Tibial nerve (tissue), 4 donors: ENCODE results near the gene NPB. TPM values are rescaled to one million over a fixed set of nuclear protein-coding genes. Genes with fewer than 3 reads are reported as not detected.

ENCODE experiments used
- DNase-seq, 2 donors: peaks; one replicate each; pipeline ENCODE4 v3.0.0-alpha.2; 2019; ENCODE audit warnings: low spot score in 2 of 2
- H3K27ac ChIP-seq, 4 donors: fragments of 200-600 bp; sonication (generic) in 3 of 4; one replicate each; pipeline ENCODE4 v1.5.1; 2017 to 2019; ENCODE audit warnings: mild to moderate bottlenecking in 1 of 4
- H3K27me3 ChIP-seq, 2 donors: fragments of 200-600 bp; sonication (generic) in 1 of 2; one replicate each; pipeline versions ENCODE4 v1.5.1 to v1.6.0; 2017 to 2019
- H3K36me3 ChIP-seq, 3 donors: fragments of 200-600 bp; sonication (generic); one replicate each; pipeline ENCODE4 v1.5.1; 2018 to 2019
- H3K4me1 ChIP-seq, 4 donors: fragments of 200-600 bp; sonication (generic) in 3 of 4; one replicate each; pipeline ENCODE4 v1.5.1; 2017 to 2019
- H3K4me3 ChIP-seq, 4 donors: fragments of 200-600 bp; sonication (generic) in 3 of 4; one replicate each; pipeline ENCODE4 v1.5.1; 2017 to 2019; ENCODE audit warnings: mild to moderate bottlenecking in 1 of 4, moderate library complexity in 1 of 4
- H3K9me3 ChIP-seq, 4 donors: fragments of 200-600 bp; sonication (generic) in 3 of 4; one replicate each; pipeline ENCODE4 v1.5.1; 2017 to 2019
- CTCF ChIP-seq, 5 experiments: fragments of 200-600 bp in 3 of 5; fragments of 450-650 bp in 2 of 5; sonication (generic) in 3 of 5; IDR thresholded peaks; one replicate each; pipeline ENCODE4 v1.5.1; 2016 to 2019; ENCODE audit warnings: antibody characterized with exemption in 5 of 5, mild to moderate bottlenecking in 3 of 5, moderate library complexity in 2 of 5
- EP300 ChIP-seq, 2 donors: sonication (generic); formaldehyde crosslinking; IDR thresholded peaks; one replicate each; pipeline ENCODE4 v1.6.1; 2017; ENCODE audit warnings: antibody characterized with exemption in 2 of 2, mild to moderate bottlenecking in 1 of 2
- POLR2A ChIP-seq, 2 donors: fragments of 450-650 bp; IDR thresholded peaks; one replicate each; pipeline ENCODE4 v1.6.1; 2017; ENCODE audit warnings: antibody characterized with exemption in 2 of 2, mild to moderate bottlenecking in 2 of 2, moderate library complexity in 2 of 2
- WGBS, 2 donors: methylation state at CpG; one replicate each; pipeline ENCODE4 v1.1.5; 2018; 5-methylcytosine and 5-hydroxymethylcytosine counted together
- total RNA-seq, 4 donors: library from RNA; depleted of rRNA; stranded (reverse); fragments of >200 nt; gene quantifications; one replicate each; pipeline ENCODE4 v1.1.0, GENCODE V29; 2016

NPB gene
- total RNA-seq, 4 donors from 2014 or later, result 4.2 to 8.7 (median 5.4) TPM; not detected in 1

GRCh38 chr17:81884520-81884919 is 17.5 kb upstream of the NPB start:
- H3K36me3 ChIP-seq, result peaks cover under 1 to 92% (median 8%) of the 10 kb centered on the region in 3 donors
- DNase-seq, result no peak

GRCh38 chr17:81884968-81885367 is 17.1 kb upstream of the NPB start:
- Histone ChIP-seq H3K4me1 (peaks cover 0 to 11% (median 3%) of the 10 kb centered on the region in 4 donors), H3K36me3 (peaks cover 4 to 91% (median 8%) of the 10 kb centered on the region in 3 donors), H3K9me3 (no peaks in the 10 kb centered on the region), H3K27me3 (no peaks in the 10 kb centered on the region), H3K4me3 (no peak overlapping the region), H3K27ac (no peak overlapping the region)
- no peak for DNase-seq
- TF ChIP-seq EP300 (IDR thresholded peaks at IDR 0.05) (no peak), POLR2A (IDR thresholded peaks at IDR 0.05) (no peak), CTCF (IDR thresholded peaks at IDR 0.05) (no peak)
- 92 to 95% methylated on average over 5 of the region's 5 CpGs for WGBS, 2 donors

More at GRCh38 chr17:81884520-81884919, 17.5 kb upstream of the NPB start:
- H3K27ac ChIP-seq, result no peak overlapping the region
- no peaks in the 10 kb centered on the region for H3K9me3 ChIP-seq
- no peak overlapping the region for H3K4me3 ChIP-seq
- WGBS, 2 donors, result 70 to 75% methylated on average over 10 to 11 of the region's 11 CpGs
- TF ChIP-seq POLR2A (IDR thresholded peaks at IDR 0.05), result no peak
- H3K27me3 ChIP-seq, result no peaks in the 10 kb centered on the region
- peaks cover 0 to 6% (median 0%) of the 10 kb centered on the region in 4 donors for H3K4me1 ChIP-seq

GRCh38 chr17:81885454-81885853 is 16.6 kb upstream of the NPB start:
- H3K4me1 ChIP-seq, result peaks cover 0 to 16% (median 8%) of the 10 kb centered on the region in 4 donors
- H3K9me3 ChIP-seq, result no peaks in the 10 kb centered on the region
- TF ChIP-seq CTCF (IDR thresholded peaks at IDR 0.05), result no peak
- no peak for TF ChIP-seq EP300 (IDR thresholded peaks at IDR 0.05)
- no peak for TF ChIP-seq POLR2A (IDR thresholded peaks at IDR 0.05)
- H3K36me3 ChIP-seq, result peaks cover 4 to 86% (median 8%) of the 10 kb centered on the region in 3 donors
- DNase-seq, result no peak
- no peak overlapping the region for H3K4me3 ChIP-seq
- no peaks in the 10 kb centered on the region for H3K27me3 ChIP-seq
- no peak overlapping the region for H3K27ac ChIP-seq
- WGBS, 2 donors, result 85 to 93% methylated on average over 10 of the region's 10 CpGs

GRCh38 chr17:81885869-81886548 is 16.0 kb upstream of the NPB start:
- Histone ChIP-seq H3K9me3 (no peaks in the 10 kb centered on the region), H3K36me3 (peaks cover 4 to 82% (median 8%) of the 10 kb centered on the region in 3 donors), H3K27ac (no peak overlapping the region), H3K27me3 (no peaks in the 10 kb centered on the region), H3K4me3 (no peak overlapping the region), H3K4me1 (peaks cover 0 to 19% (median 11%) of the 10 kb centered on the region in 4 donors)
- 81 to 88% methylated on average over 7 to 8 of the region's 11 CpGs for WGBS, 2 donors
- TF ChIP-seq POLR2A (IDR thresholded peaks at IDR 0.05) (no peak), EP300 (IDR thresholded peaks at IDR 0.05) (no peak), CTCF (IDR thresholded peaks at IDR 0.05) (no peak)
- no peak for DNase-seq

GRCh38 chr17:81888105-81888987 is 13.7 kb upstream of the NPB start:
- Histone ChIP-seq H3K36me3 (peaks cover 4 to 65% (median 8%) of the 10 kb centered on the region in 3 donors), H3K27me3 (no peaks in the 10 kb centered on the region), H3K4me1 (peaks cover 0 to 33% (median 20%) of the 10 kb centered on the region in 4 donors), H3K4me3 (no peak overlapping the region), H3K27ac (no peak overlapping the region), H3K9me3 (no peaks in the 10 kb centered on the region)
- no peak for DNase-seq
- WGBS, 2 donors, result 92 to 94% methylated on average over 44 of the region's 44 CpGs
- TF ChIP-seq POLR2A (IDR thresholded peaks at IDR 0.05), result no peak
